ENCODE results near the gene CDK13. TPM values are rescaled to one million over a fixed set of nuclear protein-coding genes. Genes with fewer than 3 reads are reported as not detected.

CDK13 gene
- total and polyA plus RNA-seq, 9 of the 15 experiments (the other 6 are each of a cell fraction or from before 2014, with no cell fraction given): 9.8 to 46.1 (median 32.4) TPM

- no peak overlapping the region for H3K4me3 ChIP-seq
- in situ Hi-C loops (cut with MboI) (no loop called here), intact Hi-C loops (cut with micrococcal nuclease) (no loop called here)
- H3K27me3 ChIP-seq (ENCODE audit: control insufficient read depth in 2 of 2, insufficient read depth in 2 of 2, low read length in 2 of 2): peaks cover 3 to 12% of the 10 kb centered on the region in 2 experiments; a peak in 3 of 5 replicates
- H3K36me3 ChIP-seq (ENCODE audit: control insufficient read depth, insufficient read depth, low read length): no peaks in the 10 kb centered on the region
- ChIA-PET CTCF (ENCODE audit: low intra/inter-chr PET ratio) (no interaction called here), POLR2A (interaction anchor here (0.7 to 1.9 kb wide), 2 partner anchors 10 to 75 kb away, joined by 3 to 4 read pairs; no protein-coding TSS in a partner anchor)
- FAIRE-seq (no peak), DNase-seq (ENCODE audit: extremely low read depth in 1 of 4, low spot score in 3 of 4) (no peak), ATAC-seq (no peak)
- H3K9me1 ChIP-seq (ENCODE audit: control insufficient read depth, insufficient read depth, low read length): no peaks in the 10 kb centered on the region
- H3K79me2 ChIP-seq (ENCODE audit: control insufficient read depth, insufficient read depth, low read length): no peaks in the 10 kb centered on the region
- H4K20me1 ChIP-seq (replicated peaks; ENCODE audit: control insufficient read depth, insufficient read depth, low read length): no peaks in the 10 kb centered on the region
- no peak overlapping the region for H3K27ac ChIP-seq (ENCODE audit: extremely low read depth, low read depth, low read length)
- no peak overlapping the region for H2AFZ ChIP-seq (ENCODE audit: low read depth, low read length)
- TF ChIP-seq, protein P1, sequence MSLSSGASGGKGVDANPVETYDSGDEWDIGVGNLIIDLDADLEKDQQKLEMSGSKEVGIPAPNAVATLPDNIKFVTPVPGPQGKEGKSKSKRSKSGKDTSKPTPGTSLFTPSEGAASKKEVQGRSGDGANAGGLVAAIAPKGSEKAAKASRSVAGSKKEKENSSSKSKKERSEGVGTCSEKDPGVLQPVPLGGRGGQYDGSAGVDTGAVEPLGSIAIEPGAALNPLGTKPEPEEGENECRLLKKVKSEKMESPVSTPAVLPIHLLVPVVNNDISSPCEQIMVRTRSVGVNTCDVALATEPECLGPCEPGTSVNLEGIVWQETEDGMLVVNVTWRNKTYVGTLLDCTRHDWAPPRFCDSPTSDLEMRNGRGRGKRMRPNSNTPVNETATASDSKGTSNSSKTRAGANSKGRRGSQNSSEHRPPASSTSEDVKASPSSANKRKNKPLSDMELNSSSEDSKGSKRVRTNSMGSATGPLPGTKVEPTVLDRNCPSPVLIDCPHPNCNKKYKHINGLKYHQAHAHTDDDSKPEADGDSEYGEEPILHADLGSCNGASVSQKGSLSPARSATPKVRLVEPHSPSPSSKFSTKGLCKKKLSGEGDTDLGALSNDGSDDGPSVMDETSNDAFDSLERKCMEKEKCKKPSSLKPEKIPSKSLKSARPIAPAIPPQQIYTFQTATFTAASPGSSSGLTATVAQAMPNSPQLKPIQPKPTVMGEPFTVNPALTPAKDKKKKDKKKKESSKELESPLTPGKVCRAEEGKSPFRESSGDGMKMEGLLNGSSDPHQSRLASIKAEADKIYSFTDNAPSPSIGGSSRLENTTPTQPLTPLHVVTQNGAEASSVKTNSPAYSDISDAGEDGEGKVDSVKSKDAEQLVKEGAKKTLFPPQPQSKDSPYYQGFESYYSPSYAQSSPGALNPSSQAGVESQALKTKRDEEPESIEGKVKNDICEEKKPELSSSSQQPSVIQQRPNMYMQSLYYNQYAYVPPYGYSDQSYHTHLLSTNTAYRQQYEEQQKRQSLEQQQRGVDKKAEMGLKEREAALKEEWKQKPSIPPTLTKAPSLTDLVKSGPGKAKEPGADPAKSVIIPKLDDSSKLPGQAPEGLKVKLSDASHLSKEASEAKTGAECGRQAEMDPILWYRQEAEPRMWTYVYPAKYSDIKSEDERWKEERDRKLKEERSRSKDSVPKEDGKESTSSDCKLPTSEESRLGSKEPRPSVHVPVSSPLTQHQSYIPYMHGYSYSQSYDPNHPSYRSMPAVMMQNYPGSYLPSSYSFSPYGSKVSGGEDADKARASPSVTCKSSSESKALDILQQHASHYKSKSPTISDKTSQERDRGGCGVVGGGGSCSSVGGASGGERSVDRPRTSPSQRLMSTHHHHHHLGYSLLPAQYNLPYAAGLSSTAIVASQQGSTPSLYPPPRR (CRISPR knock-in tag; IDR thresholded peaks at IDR 0.05; ENCODE audit: borderline replicate concordance): no peak
- TF ChIP-seq HDAC3 (IDR thresholded peaks at IDR 0.05; ENCODE audit: borderline replicate concordance, partially characterized antibody) (no peak), SMARCA4 (IDR thresholded peaks at IDR 0.05) (no peak)
- 11% methylated on average over 1 of the region's 1 CpG for WGBS (ENCODE audit: insufficient coverage, low coverage, missing lambda C conversion rate)
- H3K4me1 ChIP-seq (replicated peaks in 1 of 2; ENCODE audit: control insufficient read depth in 2 of 2, insufficient read depth in 2 of 2, low read length in 2 of 2): no peaks in the 10 kb centered on the region; a peak in 1 of 5 replicates
- H3K9ac ChIP-seq (ENCODE audit: insufficient read depth in 1 of 2, low read depth in 2 of 2, low read length in 2 of 2): no peak overlapping the region
- H3K9me3 ChIP-seq (replicated peaks; ENCODE audit: control insufficient read depth, insufficient read depth, low read depth, low read length): no peaks in the 10 kb centered on the region
- no peak overlapping the region for H3K4me2 ChIP-seq (ENCODE audit: insufficient read depth, low read length)
- no TSS peak for BruUV-seq (replicated peaks)
Measured at GRCh38 chr7:39923091-39923490, 27.0 kb upstream of the CDK13 start.
